Astrocyte of the cerebellum (primary cell): ENCODE data around the gene EYS.
A peak's percentile ranks its signal among the peaks of the same experiment; 100 is the strongest.

ENCODE experiments used
- DNase-seq: peaks from one replicate; pipeline ENCODE4 v3.0.0-alpha.2; 2011; ENCODE audit warnings: low read depth
- H3K4me3 ChIP-seq: 2 replicates; pipeline ENCODE4 v1.5.1; 2011; ENCODE audit warnings: mild to moderate bottlenecking, low read depth, low read length, moderate library complexity
- CTCF ChIP-seq: IDR thresholded peaks from 2 replicates; pipeline ENCODE4 v1.5.1; 2012; ENCODE audit warnings: low read length, low read depth, moderate library complexity, mild to moderate bottlenecking; ENCODE audit errors: missing control alignments
- in situ Hi-C: cut with HindIII; loops from 2 replicates; pipeline ENCODE4 v1.10.0; 2017; ENCODE audit warnings: low sequenced_read_pairs

EYS gene

DNA sequence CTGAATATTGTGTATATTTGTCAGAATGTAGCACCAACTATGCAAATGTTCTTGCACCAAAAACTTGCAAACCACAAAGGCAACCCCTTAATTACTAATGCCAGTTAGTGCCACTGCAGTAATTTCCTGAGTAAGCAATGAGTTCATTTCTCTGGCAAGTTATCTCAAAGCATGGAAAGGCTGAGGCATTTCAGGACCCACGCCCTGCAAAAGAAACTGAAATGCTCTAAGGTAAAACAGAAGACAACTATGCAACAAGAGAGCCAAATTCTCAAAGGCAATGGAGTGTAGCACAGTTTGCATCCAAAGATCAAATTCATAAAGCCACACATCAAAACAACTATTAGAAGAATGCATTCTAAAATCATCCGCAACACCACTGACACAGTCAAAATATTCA, 994.4 kb downstream of the EYS start:
- peak; percentile 66 for DNase-seq
- in situ Hi-C loops, result no loop called here
- no peak for TF ChIP-seq CTCF
- H3K4me3 ChIP-seq, result no peak overlapping the region

DNA sequence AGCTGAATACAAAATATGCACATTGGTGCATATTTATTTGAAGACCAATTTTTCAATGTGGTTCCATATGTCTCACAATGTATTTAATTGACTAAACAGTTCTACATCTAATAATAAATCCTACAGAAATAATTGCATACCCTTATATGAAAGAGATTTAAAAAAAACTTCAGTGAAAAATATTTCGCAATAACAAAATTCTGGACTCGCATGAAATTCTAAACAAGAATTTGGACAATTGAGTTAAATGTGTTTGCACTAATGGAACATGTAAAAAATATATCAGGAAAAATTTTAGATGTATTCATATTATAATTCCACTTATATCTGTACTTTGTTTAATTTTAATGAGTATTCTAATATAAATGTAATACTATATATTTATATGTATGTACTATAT, 1003.1 kb downstream of the EYS start:
- no peak for TF ChIP-seq CTCF
- no peak overlapping the region for H3K4me3 ChIP-seq
- in situ Hi-C loops, result no loop called here
- DNase-seq, result no peak

DNA sequence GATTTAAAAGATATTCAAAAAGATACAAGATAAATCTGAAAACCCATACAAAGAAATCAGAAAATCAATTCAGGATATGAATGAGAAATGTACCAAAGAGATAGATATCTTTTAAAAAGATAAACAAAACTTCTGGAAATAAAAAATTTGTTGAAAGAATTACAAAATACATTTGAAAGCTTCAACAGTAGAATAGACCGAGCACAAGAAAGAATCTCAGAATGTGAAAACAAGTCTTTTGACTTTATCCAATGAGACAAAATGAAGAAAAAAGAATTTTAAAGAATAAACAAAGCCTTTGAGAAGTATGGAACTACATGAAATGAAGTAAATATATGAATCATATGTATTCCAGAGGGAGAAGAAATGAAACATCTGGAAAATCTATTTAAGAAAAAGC, 1011.0 kb downstream of the EYS start:
- no peak for DNase-seq
- TF ChIP-seq CTCF, result no peak
- in situ Hi-C loops, result no loop called here
- no peak overlapping the region for H3K4me3 ChIP-seq

GRCh38 chr6:64694356-64694755, 1012.7 kb downstream of the EYS start:
- no peak for DNase-seq
- no peak overlapping the region for H3K4me3 ChIP-seq
- in situ Hi-C loops, result no loop called here
- TF ChIP-seq CTCF, result no peak

- in situ Hi-C loops, result no loop called here
- DNase-seq, result no peak
Measured at GRCh38 chr6:64691064-64691463, 1016.0 kb downstream of the EYS start.

DNA sequence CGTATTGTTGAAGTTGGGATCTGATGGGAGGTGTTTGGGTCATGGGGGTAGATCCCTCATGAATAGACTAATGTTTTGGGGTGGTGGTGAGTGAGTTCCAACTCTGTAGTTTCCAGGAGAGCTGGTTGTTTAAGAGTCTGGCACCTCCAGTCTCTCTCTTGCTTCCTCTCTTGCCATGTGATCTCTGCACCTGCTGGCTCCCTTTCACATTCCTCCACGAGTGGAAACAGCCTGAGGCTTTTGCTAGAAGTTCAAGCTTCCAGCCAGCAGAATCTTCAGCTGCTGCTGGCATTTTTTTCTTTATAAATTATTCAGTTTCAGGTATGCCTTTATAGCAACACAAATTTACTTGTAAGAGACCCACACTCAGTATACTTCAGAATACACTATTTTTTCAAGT, 1021.6 kb downstream of the EYS start:
- DNase-seq, result no peak
- no peak for TF ChIP-seq CTCF
- no peak overlapping the region for H3K4me3 ChIP-seq
- in situ Hi-C loops, result no loop called here

More at GRCh38 chr6:64691064-64691463, 1016.0 kb downstream of the EYS start:
- no peak for TF ChIP-seq CTCF
- H3K4me3 ChIP-seq, result no peak overlapping the region

DNA sequence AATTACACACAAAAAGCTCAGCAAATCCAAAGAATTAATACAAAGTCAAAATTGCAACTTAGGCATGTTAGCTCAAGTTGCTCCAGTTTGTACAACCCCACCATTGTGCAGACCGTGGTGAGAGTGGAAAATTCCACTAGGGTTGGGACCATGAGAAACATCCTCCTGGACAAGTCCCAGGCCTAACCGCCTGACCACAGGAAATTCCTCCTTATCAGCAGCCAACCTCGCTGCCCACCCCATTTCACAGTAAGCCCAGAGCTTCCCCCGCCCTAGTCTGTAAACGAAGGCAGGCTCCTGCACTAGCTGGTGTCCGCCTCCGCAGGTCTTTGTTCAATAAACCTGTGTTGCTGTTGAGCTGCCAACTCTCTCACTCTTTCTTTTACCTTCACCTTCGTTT, 1023.3 kb downstream of the EYS start:
- in situ Hi-C loops, result no loop called here
- H3K4me3 ChIP-seq, result no peak overlapping the region
- DNase-seq, result peak; percentile 74
- no peak for TF ChIP-seq CTCF
